HG03460 (cell line): ENCODE results near the gene BMS1.
A peak's percentile ranks its signal among the peaks of the same experiment; 100 is the strongest.
"Not testable (repeated sequence)": the region's sequence is repeated elsewhere in the genome, so short reads cannot be mapped to it uniquely, and the experiment has no call there.

ENCODE experiments used
- ATAC-seq: cut with Tn5 transposase; IDR thresholded peaks from one replicate; pipeline ENCODE4 v1.9.1; 2021; ENCODE audit not compliant: unreplicated experiment

The BMS1 gene

GRCh38 chr10:42862801-42863200 lies 80.2 kb downstream of the BMS1 start:
- not testable (repeated sequence) for ATAC-seq

DNA sequence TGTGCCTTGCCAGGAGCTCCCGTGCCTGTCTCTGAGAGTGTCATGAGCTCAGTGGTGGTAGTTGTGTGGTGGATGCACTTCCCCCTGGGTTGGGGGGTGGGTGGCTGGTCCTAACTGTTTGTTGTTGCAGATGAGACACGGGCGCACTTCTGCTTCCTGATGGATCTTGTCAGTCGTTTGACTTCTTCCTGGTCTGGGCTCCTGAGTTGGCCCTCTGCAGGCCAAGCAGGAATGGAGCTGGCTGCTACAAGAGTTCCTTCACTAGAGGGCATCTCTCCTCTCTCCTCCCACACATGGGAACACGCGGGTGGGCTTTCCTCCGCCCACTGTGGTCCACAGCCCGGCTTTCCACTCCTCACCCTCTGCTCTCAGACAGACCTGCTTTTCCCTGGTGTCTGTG lies 82.0 kb downstream of the BMS1 start:
- no peak for ATAC-seq

- no peak for ATAC-seq
Measured at GRCh38 chr10:42865716-42866114, 83.1 kb downstream of the BMS1 start.

- peak; percentile 65 for ATAC-seq
Measured at GRCh38 chr10:42866115-42866995, 83.8 kb downstream of the BMS1 start.

GRCh38 chr10:42867571-42867970 lies 85.0 kb downstream of the BMS1 start:
- ATAC-seq = no peak

- ATAC-seq = no peak
Measured at GRCh38 chr10:42868530-42868929, 85.9 kb downstream of the BMS1 start.

DNA sequence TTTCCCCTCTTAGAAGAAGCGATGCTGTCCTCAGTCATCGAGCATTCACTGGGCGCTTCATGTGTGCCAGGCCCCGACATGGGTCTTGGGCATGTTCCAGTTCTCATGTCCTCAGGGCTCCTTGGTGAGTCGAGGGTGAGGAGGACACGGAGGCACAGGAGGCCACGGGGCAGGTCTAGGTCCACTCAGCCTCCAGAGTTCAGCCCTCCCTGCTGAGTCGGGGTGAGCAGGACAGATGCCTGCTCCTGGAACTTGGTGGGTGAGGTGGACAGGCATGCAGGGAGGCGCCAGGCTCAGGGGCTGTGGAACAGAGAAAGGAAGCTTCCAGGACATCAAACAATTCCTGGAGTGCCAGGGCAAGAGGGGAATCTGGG lies 87.4 kb downstream of the BMS1 start:
- ATAC-seq = no peak

DNA sequence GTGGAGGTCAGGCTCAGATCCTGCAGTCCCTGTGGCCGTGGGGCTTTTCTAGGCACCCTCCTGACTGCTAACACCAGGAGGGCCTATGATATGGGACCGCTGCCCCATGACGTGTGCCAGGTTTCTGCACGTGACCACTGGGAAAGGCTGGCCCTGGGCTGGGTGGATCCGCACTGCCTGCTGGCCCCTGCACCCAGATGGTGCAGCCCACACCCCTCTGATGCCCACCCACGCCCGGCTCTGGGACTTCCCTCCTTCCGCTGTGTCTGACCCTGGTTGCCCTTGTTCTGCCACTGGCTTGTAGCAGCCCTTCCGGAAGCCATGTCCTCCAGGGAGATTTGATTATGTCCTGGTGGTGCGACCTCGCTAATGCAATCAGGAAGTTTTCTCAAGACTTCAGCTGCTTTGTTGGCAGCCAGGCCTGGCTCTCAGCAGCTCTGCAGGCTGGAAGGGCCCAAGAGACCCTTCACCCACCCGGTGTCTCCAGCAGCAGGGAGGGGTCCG lies 88.6 kb downstream of the BMS1 start:
- ATAC-seq = not testable (repeated sequence)

DNA sequence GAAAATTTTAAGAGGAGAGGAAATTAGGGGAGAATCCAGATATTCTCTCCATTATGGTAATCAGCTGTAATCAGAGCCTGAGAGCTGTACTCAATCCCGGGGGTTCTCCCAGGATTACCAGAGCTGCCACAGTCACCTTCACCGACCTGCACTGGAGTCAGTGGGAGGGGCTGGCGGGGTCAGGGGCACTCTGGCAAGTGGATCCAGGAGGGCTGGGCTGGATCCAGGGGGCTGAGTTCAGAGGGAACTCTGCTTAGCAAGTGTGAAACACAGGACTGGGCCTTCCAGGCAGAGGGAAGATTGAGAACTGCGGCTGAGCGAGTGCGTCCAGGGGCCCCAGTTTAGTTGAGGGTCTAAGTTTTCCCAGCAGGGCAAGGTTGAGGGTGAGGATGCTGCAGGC lies 89.2 kb downstream of the BMS1 start:
- ATAC-seq = no peak

DNA sequence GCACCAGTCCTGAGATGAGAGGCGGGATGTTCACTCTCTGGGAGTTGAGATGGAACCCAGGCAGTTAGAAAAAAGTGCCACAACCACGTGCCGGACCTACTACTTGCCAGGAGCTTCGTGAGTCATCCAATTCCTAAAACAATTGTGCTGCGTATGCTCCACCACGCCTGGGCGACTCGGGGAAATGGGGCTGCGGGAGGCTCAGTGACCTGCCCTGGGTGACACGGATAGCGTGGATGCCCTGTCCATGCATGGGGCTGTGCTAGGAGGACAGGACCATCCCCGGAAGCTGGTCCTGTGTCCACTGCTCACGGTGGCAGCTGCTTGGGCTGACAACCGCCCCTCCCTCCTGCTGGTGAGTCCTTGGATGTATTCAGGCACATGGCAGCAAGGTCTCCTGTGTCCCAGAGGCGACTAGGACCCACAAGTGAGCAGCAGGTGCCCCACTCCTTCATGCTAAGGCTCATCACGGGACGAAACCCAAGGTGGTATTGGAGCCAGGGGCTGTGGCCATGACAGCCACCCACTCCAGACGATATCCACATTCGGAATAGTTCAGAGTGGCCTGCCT lies 90.4 kb downstream of the BMS1 start:
- no peak for ATAC-seq

- ATAC-seq = no peak
Measured at GRCh38 chr10:42874713-42875387, 92.3 kb downstream of the BMS1 start.

- no peak for ATAC-seq
Measured at GRCh38 chr10:42875388-42875755, 92.8 kb downstream of the BMS1 start.

- ATAC-seq = no peak
Measured at GRCh38 chr10:42875798-42876341, 93.3 kb downstream of the BMS1 start.

GRCh38 chr10:42876476-42876875 lies 93.9 kb downstream of the BMS1 start:
- no peak for ATAC-seq

- ATAC-seq = no peak
Measured at GRCh38 chr10:42876945-42877344, 94.3 kb downstream of the BMS1 start.

DNA sequence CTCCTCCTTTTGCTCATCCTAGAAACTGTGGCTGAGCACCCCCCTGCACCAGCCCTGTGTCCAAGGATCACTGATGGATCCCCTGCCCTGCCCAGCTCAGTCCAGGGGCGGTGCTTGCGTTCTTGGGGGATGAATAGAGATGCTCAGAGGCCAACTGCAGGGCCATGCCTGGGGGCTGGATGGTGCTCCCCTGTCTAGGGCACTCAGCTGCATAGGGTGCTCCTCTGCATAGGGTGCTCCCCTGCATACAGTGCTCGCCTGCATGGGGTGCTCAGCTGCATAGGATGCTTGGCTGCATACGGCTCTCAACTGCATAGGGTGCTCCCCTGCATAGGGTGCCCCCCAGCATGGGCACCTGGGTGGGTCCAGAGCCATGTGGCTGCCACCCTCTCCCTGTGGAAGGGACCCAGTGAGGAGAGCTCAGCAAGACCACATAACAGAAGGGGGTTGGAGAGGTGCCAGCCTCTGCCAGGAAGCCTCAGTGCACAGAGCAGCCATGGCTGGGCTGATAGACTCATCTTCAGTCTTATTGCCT lies 95.0 kb downstream of the BMS1 start:
- no peak for ATAC-seq

DNA sequence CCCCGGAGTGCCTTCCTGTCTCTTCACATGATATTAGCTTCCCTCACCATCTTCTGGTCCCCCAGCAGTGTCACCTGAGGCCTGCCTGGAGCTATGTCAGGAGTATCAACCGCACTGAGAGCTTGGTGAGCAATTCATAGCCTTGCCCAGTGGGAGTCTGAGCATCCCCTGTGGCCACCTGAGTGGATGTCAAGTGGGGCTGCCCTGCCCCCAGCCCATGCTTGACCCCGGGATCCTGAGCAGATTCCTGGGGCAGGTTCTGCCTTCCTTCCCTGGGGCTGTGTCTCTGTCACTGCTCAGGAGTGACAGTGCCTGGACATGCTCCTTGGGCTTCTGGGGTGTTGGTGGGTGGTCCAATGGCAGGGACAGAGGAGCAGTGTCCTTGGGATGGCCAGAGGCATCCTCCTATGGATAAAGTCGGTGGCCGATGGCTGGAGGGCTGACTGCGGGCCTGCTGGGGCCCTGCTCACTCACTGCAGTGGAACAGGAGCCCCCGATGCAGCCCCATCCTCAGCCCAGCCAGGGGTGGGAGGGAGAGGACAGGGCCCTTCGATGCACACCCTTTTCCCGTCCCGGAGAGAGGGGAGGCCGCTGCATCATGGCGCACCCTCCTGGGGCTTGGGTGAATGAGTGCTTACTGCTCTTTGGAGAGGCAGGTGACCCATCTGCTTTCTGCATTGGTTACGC lies 95.7 kb downstream of the BMS1 start:
- ATAC-seq = no peak

- ATAC-seq = no peak
Measured at GRCh38 chr10:42878821-42879195, 96.2 kb downstream of the BMS1 start.

DNA sequence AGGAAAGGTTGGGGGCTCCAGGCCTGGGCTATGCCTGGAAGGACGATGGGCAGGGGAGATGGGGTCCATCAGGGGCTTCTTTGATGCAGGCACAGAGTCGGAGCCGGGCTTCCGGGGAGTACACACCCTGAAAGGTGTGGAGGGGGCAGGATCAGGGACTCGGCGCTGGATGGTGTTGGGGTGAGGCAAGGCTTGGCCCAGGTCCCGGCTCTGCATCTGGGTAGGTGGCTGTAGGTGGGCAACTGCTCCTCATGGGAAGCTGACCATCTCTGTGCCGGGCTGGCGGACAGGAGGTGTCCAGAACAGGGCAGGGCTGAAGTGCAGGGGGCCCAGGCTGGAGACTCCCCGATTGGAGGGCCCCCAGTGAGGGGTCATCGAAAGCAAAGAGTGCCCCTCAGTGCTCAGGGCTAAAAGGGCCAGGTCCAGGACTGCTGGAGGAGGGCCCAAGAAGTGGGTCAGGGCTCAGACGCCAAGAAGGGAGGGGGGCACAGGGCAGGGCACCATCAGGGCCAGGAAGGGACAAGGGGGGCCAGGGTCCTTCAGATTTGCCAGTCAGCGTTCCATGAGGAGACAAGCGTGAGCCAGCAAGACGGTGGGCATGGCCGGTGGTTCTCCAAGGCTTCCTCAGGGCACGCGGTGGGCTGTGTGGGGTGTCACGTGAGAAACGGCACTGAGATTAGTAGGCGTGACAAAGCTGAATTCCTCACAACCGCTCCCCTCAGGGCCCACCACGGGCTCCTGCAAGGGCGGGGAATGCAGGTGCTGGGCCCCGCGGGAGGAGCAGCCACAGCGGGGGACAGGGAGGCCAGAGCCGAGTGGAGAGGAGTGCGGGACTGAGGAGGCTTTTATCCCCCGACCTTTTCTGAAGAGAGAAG lies 97.0 kb downstream of the BMS1 start:
- ATAC-seq = no peak

- no peak for ATAC-seq
Measured at GRCh38 chr10:42880255-42880620, 97.6 kb downstream of the BMS1 start.
